GM12864 (cell line): ENCODE measurements around the gene MCCC1.

Experiments used
- DNase-seq: peaks from one replicate; pipeline ENCODE4 v3.0.0-alpha.2; 2011; ENCODE audit warnings: low read depth
- H3K4me3 ChIP-seq: 2 replicates; pipeline ENCODE4 v1.5.1; 2011; ENCODE audit warnings: mild to moderate bottlenecking, low read depth, low read length, control low read depth
- TF ChIP-seq, protein P1 (sequence below): IDR thresholded peaks from 2 replicates; pipeline ENCODE4 v1.5.1; 2011; ENCODE audit warnings: low read depth, mild to moderate bottlenecking, moderate library complexity, low read length, control low read depth, inconsistent platforms; ENCODE audit errors: missing control alignments

Gene MCCC1

DNA sequence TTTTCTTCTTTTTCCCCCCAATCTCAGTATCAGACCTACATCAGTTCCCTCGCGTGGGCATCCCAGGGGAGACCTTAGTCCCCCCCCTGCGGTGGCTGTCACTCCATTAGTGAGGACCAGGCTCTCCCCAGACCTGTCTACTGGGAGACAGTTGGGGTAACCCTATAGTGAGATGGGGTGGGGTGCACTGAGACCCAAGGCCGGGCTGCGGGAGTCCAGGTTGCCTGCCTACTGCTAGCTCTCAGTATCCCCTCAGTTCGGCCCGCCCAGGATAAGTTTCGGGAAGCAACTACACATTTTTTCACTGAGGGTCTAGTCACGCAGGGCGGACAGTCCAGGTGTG lies 118.3 kb downstream of the MCCC1 start:
- TF ChIP-seq, protein P1, sequence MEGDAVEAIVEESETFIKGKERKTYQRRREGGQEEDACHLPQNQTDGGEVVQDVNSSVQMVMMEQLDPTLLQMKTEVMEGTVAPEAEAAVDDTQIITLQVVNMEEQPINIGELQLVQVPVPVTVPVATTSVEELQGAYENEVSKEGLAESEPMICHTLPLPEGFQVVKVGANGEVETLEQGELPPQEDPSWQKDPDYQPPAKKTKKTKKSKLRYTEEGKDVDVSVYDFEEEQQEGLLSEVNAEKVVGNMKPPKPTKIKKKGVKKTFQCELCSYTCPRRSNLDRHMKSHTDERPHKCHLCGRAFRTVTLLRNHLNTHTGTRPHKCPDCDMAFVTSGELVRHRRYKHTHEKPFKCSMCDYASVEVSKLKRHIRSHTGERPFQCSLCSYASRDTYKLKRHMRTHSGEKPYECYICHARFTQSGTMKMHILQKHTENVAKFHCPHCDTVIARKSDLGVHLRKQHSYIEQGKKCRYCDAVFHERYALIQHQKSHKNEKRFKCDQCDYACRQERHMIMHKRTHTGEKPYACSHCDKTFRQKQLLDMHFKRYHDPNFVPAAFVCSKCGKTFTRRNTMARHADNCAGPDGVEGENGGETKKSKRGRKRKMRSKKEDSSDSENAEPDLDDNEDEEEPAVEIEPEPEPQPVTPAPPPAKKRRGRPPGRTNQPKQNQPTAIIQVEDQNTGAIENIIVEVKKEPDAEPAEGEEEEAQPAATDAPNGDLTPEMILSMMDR: no peak
- no peak for DNase-seq
- H3K4me3 ChIP-seq: peak overlapping the region; percentile 97

DNA sequence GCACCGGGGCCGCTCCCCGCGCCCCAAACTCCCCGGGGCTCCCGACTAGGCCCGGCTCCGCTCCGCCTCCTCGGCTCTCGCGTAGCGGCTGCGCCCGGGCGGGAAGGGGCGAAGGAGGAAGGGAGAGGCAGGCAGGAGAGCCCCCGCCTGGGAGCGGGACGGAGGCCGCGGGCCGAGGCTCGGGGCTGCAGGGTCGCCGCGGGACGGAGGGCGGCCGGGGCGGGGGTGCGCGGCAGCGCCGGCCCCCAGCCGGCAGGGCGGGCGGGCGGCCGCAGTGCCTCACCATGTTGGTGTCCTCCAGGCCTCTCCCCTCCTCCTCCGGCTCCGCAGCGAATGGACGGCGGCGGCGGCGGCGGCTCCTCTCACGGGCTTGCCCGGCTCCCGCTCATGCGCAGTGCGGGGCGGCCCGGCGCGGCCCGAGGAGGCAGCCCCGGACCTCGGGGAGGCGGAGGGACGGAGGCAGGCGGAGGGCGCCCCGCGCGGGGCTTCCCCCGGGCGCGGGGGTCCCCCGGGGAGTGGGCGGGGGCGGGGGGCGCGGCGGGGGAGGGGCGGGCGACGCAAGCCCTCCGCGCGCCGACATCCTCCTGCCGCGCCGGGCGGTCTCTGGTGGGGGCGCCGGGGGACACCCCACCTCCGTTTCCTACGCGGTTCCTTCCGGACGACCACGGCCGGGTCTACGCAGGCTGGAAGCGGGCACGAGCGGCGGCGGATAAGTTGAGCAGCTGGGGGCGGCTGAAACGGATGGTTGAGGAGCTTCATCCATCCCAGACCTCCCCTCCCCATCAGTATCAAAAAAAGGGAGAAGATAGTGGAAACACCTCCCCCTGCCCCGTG lies 118.9 kb downstream of the MCCC1 start, which contains the start of gene DCUN1D1:
Gene DCUN1D1, minus strand, starts transcription at position 335 of the 834 bp plus-strand sequence. Its CDS starts 49 bp downstream, at position 286.
- H3K4me3 ChIP-seq: peak within 1 kb of the TSS; percentile 97
- TF ChIP-seq, protein P1: no peak
- DNase-seq: no peak

DNA sequence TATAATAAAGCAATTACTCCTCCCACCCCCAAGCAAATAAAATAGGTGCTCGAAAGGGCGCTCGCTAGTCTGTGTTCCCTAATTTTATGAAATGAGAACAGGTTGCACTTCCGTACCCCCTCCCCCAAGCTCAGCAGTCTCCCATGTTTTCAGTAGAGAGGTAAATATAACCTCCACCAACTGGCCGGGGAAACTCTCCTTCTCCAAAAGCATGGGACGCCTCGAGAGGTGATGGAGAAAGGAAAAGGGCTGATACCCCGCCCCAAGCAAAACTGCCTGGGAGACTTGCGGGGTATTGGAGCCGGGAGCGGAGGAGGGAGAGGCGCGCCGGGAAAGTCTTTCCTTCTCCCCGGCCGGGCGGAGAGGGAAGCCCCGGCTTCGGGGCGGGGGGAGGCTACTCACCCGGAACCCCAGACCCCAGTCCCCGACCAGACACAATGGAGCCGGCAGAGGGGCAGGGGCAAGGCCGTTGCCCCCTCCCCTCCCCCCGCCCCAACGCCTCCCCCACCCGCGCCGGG lies 119.6 kb downstream of the MCCC1 start:
- no peak for DNase-seq

DNA sequence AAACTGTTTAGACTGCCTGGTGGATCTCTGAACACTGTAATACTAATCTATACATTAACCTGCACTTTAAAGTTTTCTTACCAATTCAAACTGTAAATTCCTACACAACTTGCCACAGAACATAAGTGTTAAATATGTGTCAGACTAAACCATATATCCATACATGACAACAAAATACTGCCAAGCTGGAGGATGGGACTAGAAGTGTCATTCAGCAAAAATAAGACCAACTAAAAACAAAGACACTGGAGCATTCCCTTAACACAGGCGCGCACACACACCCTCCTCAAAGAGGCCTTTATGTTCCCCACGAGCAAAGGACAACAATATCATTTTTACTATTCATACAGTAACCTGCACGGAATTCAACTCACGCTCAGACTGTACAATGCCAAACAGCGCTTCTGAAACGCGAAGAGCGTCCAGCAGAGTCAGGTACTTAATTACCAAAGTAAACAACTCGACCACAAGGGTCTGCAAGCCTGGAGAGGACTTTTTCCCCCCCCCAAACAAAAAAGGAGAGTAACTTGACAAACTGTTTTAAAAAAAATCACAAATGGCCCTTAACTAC lies 120.1 kb downstream of the MCCC1 start:
- no peak for DNase-seq
- peak overlapping the region; percentile 97 for H3K4me3 ChIP-seq
- TF ChIP-seq, protein P1: no peak

More for the DNA sequence above, 119.6 kb downstream of the MCCC1 start:
- peak overlapping the region; percentile 97 for H3K4me3 ChIP-seq
- TF ChIP-seq, protein P1: no peak

DNA sequence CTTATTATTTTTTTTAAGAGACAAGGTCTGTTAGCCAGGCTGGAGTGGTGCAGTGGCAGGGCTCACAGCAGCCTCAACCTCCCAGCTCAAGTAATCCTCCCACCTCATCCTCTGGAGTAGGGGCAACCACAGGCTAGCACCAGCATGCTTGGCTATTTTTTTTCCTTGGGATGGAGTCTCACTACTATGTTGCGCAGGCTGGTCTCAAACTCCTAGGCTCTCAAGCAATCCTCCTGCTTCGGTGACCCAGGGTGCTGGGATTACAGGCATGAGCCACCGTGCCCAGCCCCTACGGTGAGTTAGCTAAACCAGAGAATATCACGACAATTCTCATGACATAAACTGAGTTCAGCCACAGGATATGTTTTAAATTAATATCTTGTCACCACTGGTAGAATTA lies 120.9 kb downstream of the MCCC1 start:
- TF ChIP-seq, protein P1: no peak
- no peak overlapping the region; the same call in 1 of the 2 replicates for H3K4me3 ChIP-seq
- no peak for DNase-seq

DNA sequence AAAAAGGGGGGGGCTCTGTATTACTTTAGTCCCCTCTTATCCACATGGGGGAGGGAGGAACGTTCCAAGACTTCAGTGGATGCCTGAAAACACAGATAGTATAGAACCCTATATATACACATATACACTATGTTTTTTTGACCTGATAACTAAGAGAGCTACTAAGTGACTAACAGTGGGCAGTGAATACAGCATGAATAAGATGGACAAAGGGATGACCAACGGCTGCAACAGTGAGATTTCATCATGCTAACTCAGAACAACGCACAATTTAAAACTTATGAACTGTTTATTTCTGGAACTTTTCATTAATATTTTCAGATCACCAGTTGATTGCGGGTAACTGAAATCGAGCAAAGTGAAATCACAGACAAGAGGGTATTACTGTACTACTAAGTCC lies 126.2 kb downstream of the MCCC1 start:
- TF ChIP-seq, protein P1: no peak
- no peak for DNase-seq
- no peak overlapping the region for H3K4me3 ChIP-seq
